Measurements from ENCODE around the gene LY6G6F. TPM values are rescaled to one million over a fixed set of nuclear protein-coding genes. Genes with fewer than 3 reads are reported as not detected.

The LY6G6F gene
- polyA plus RNA-seq, 2 of the 4 experiments (the other 2 are of a cell fraction), result not detected

DNA sequence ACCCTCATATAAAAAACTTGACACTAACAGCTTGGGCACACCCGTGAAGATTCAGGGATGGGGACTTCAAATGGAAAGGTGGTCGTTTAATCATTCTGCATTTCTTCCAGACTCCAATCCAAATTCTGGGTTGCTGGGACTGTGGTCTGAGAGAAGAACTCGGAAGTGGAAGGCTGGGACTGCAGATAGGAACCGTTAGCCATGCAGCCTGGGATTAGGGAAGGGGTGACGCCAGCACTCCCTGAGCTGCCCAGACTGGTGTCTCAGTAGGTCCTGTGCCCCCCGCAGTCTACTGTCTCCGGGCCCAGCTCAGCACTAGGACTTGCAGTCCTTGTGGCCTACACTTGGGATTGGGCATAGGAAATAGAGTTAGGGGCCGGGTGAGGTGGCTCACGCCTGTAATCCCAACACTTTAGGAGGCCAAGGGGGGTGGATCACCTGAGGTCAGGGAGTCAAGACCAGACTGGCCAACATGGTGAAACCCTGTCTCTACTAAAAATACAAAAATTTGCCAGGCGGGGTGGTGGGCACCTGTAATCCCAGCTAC, 30.2 kb downstream of the LY6G6F start:
- Histone ChIP-seq H3K4me3 (peak overlapping the region; percentile 70), H3K9me3 (no peaks in the 10 kb centered on the region), H3K4me2 (peak overlapping the region; percentile 99), H3K27ac (peak overlapping the region; percentile 94 to 99), H3K4me1 (peaks cover 51% of the 10 kb centered on the region)
- FAIRE-seq, result no peak
- 51% methylated on average over 6 of the region's 10 CpGs for WGBS (ENCODE audit: missing lambda C conversion rate)
- no peak for ATAC-seq
- no peak for DNase-seq (ENCODE audit: low read depth in 1 of 2, low spot score in 1 of 2)
- CTCF ChIA-PET, result interaction anchor here (0.7 to 4.5 kb wide), 7 partner anchors 7 to 93 kb away, joined by 3 to 30 read pairs (median 6); partner anchors contain the start of genes DDAH2 and VARS1
- TF ChIP-seq EHF (CRISPR knock-in tag; IDR thresholded peaks at IDR 0.05) (no peak), HOXB5 (CRISPR knock-in tag; IDR thresholded peaks at IDR 0.05) (no peak), SREBF2 (IDR thresholded peaks at IDR 0.05) (no peak)
- TF ChIP-seq, protein P1, sequence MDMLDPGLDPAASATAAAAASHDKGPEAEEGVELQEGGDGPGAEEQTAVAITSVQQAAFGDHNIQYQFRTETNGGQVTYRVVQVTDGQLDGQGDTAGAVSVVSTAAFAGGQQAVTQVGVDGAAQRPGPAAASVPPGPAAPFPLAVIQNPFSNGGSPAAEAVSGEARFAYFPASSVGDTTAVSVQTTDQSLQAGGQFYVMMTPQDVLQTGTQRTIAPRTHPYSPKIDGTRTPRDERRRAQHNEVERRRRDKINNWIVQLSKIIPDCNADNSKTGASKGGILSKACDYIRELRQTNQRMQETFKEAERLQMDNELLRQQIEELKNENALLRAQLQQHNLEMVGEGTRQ (IDR thresholded peaks at IDR 0.05), result no peak
- TF ChIP-seq, protein P2, sequence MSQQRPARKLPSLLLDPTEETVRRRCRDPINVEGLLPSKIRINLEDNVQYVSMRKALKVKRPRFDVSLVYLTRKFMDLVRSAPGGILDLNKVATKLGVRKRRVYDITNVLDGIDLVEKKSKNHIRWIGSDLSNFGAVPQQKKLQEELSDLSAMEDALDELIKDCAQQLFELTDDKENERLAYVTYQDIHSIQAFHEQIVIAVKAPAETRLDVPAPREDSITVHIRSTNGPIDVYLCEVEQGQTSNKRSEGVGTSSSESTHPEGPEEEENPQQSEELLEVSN (IDR thresholded peaks at IDR 0.05; ENCODE audit: borderline replicate concordance, low read depth), result no peak
- POLR2A ChIA-PET, result interaction anchor here (0.9 to 1.3 kb wide), 3 partner anchors 16 to 78 kb away, joined by 3 to 5 read pairs (median 3); partner anchors contain the start of genes HSPA1A, HSPA1L and VWA7

DNA sequence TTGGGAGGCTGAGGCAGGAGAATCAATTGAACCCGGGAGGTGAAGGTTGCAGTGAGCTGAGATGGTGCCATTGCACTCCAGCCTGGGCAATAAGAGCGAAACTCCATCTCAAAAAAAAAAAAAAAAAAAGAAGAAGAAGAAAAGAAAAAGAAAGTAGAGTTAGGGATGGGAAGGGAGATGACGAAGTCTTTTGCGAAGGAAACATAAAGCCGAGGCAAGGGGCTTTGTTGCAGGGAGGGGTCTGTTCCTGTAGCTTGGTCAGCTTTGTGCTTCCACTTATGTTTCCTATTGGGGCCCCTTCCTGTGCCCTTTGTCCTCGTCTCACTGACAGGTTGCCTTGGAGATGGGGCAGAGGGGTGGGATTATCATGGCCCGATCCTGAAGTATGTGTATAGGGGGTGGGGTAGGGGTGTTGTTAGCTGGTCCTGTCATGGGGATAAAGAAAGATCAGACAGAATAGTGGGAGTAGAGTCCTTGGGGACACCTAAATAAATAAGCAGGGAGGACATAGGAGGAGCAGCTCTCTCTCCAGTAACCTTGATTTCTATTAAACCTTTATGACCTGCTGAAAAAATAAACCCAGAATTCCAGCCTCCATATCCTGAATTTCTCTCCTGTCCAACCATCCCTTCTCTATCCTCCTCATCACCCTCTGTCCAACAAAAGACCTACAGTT, 30.8 kb downstream of the LY6G6F start:
- no peak for ATAC-seq
- peaks cover 51% of the 10 kb centered on the region for H3K4me1 ChIP-seq
- 58% methylated on average over 7 of the region's 7 CpGs for WGBS (ENCODE audit: missing lambda C conversion rate)
- peak in 1 of 2 experiments; percentile 43 for DNase-seq (ENCODE audit: low read depth in 1 of 2, low spot score in 1 of 2)
- no peak for FAIRE-seq
- CTCF ChIA-PET, result interaction anchor here (0.6 to 4.5 kb wide), 11 partner anchors 8 to 127 kb away, joined by 3 to 30 read pairs (median 5); partner anchors contain the start of genes DDAH2 and MPIG6B
- POLR2A ChIA-PET, result interaction anchor here (0.6 to 1.1 kb wide), 3 partner anchors 78 to 85 kb away, joined by 3 to 5 read pairs (median 4); partner anchors contain the start of genes BAG6, HSPA1A and HSPA1L
- peak overlapping the region; percentile 94 to 99 for H3K27ac ChIP-seq
- no peaks in the 10 kb centered on the region for H3K9me3 ChIP-seq
- H3K4me3 ChIP-seq, result no peak overlapping the region
- peak overlapping the region; percentile 99 for H3K4me2 ChIP-seq
- TF ChIP-seq POLR2A (IDR thresholded peaks at IDR 0.05; ENCODE audit: low read length), result no peak
- TF ChIP-seq, protein P3, sequence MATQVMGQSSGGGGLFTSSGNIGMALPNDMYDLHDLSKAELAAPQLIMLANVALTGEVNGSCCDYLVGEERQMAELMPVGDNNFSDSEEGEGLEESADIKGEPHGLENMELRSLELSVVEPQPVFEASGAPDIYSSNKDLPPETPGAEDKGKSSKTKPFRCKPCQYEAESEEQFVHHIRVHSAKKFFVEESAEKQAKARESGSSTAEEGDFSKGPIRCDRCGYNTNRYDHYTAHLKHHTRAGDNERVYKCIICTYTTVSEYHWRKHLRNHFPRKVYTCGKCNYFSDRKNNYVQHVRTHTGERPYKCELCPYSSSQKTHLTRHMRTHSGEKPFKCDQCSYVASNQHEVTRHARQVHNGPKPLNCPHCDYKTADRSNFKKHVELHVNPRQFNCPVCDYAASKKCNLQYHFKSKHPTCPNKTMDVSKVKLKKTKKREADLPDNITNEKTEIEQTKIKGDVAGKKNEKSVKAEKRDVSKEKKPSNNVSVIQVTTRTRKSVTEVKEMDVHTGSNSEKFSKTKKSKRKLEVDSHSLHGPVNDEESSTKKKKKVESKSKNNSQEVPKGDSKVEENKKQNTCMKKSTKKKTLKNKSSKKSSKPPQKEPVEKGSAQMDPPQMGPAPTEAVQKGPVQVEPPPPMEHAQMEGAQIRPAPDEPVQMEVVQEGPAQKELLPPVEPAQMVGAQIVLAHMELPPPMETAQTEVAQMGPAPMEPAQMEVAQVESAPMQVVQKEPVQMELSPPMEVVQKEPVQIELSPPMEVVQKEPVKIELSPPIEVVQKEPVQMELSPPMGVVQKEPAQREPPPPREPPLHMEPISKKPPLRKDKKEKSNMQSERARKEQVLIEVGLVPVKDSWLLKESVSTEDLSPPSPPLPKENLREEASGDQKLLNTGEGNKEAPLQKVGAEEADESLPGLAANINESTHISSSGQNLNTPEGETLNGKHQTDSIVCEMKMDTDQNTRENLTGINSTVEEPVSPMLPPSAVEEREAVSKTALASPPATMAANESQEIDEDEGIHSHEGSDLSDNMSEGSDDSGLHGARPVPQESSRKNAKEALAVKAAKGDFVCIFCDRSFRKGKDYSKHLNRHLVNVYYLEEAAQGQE (IDR thresholded peaks at IDR 0.05), result no peak
- no peak for TF ChIP-seq RNF2 (IDR thresholded peaks at IDR 0.05; ENCODE audit: borderline replicate concordance, low read depth)
- no peak for TF ChIP-seq HOXB5 (CRISPR knock-in tag; IDR thresholded peaks at IDR 0.05)
- no peak for TF ChIP-seq RAD21 (conservative IDR thresholded peaks at IDR 0.05 in 1 of 2, IDR thresholded peaks at IDR 0.05 in 1 of 2)
- TF ChIP-seq ESRRA (IDR thresholded peaks at IDR 0.05; ENCODE audit: borderline replicate concordance, low read length), result no peak
- no peak for TF ChIP-seq HOXB13 (CRISPR knock-in tag; IDR thresholded peaks at IDR 0.05; ENCODE audit: low read depth)
- TF ChIP-seq, protein P4, sequence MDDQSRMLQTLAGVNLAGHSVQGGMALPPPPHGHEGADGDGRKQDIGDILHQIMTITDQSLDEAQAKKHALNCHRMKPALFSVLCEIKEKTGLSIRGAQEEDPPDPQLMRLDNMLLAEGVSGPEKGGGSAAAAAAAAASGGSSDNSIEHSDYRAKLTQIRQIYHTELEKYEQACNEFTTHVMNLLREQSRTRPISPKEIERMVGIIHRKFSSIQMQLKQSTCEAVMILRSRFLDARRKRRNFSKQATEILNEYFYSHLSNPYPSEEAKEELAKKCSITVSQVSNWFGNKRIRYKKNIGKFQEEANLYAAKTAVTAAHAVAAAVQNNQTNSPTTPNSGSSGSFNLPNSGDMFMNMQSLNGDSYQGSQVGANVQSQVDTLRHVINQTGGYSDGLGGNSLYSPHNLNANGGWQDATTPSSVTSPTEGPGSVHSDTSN (IDR thresholded peaks at IDR 0.05), result no peak
- no peak for TF ChIP-seq PHF8 (IDR thresholded peaks at IDR 0.05; ENCODE audit: borderline replicate concordance, low read depth)
- TF ChIP-seq KDM1A (IDR thresholded peaks at IDR 0.05; ENCODE audit: low read depth), result no peak
- no peak for TF ChIP-seq RFX5 (IDR thresholded peaks at IDR 0.05)
- TF ChIP-seq CHD2 (IDR thresholded peaks at IDR 0.05; ENCODE audit: low read length, partially characterized antibody), result no peak
- TF ChIP-seq ZC3H11A (IDR thresholded peaks at IDR 0.05), result no peak
- TF ChIP-seq, protein P5, sequence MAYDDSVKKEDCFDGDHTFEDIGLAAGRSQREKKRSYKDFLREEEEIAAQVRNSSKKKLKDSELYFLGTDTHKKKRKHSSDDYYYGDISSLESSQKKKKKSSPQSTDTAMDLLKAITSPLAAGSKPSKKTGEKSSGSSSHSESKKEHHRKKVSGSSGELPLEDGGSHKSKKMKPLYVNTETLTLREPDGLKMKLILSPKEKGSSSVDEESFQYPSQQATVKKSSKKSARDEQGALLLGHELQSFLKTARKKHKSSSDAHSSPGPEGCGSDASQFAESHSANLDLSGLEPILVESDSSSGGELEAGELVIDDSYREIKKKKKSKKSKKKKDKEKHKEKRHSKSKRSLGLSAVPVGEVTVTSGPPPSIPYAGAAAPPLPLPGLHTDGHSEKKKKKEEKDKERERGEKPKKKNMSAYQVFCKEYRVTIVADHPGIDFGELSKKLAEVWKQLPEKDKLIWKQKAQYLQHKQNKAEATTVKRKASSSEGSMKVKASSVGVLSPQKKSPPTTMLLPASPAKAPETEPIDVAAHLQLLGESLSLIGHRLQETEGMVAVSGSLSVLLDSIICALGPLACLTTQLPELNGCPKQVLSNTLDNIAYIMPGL (CRISPR knock-in tag; IDR thresholded peaks at IDR 0.05; ENCODE audit: borderline replicate concordance), result no peak
- TF ChIP-seq ZNF302 (CRISPR knock-in tag; IDR thresholded peaks at IDR 0.05), result no peak
- TF ChIP-seq CBX8 (IDR thresholded peaks at IDR 0.05), result no peak
